Measurements from ENCODE around the gene ABCG8. TPM values are rescaled to one million over a fixed set of nuclear protein-coding genes. Genes with fewer than 3 reads are reported as not detected.
A peak's percentile ranks its signal among the peaks of the same experiment; 100 is the strongest.

The ABCG8 gene
- total RNA-seq, 2 experiments from 2014 or later: not detected

DNA sequence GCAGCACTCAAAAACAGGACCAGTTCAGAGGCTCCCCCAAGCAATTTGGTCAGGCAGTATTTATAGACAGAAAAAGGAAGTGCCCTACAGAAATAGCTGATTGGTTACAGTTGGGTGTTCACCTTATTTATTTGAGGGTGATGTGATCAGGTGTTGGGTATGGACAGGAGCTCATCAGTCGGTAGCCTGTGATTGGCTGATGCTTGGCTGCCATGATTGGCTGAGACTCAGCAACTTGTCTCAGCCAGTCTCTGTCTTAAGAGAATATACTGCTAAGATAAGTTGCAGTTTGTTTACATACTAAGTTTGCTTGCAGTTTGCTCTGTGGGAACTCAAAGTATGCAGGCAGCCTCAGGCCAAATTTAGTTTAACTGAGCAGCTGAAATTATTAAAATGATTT, 9.4 kb downstream of the ABCG8 start:
- Mint-ChIP-seq H3K4me3 (no peak overlapping the region), H3K27ac (no peak overlapping the region), H3K4me1 (no peaks in the 10 kb centered on the region), H3K36me3 (ENCODE audit: low read depth) (no peaks in the 10 kb centered on the region), H3K27me3 (peaks cover 11% of the 10 kb centered on the region), H3K9me3 (ENCODE audit: low read depth) (no peaks in the 10 kb centered on the region)
- no peak for DNase-seq
- no peak for ATAC-seq
- ChIA-PET CTCF (no interaction called here), POLR2A (no interaction called here)
- intact Hi-C loops (cut with DNase I, micrococcal nuclease): no loop called here

GRCh38 chr2:43851011-43851980, 12.5 kb downstream of the ABCG8 start:
- Mint-ChIP-seq H3K36me3 (ENCODE audit: low read depth) (no peaks in the 10 kb centered on the region), H3K27ac (no peak overlapping the region), H3K27me3 (peaks cover 19% of the 10 kb centered on the region), H3K4me1 (no peaks in the 10 kb centered on the region), H3K4me3 (no peak overlapping the region), H3K9me3 (ENCODE audit: low read depth) (no peaks in the 10 kb centered on the region)
- ATAC-seq (no peak), DNase-seq (no peak)
- ChIA-PET CTCF (interaction anchor here (0.6 kb wide), 1 partner anchor 1147 kb away, joined by 3 read pairs; no protein-coding TSS in a partner anchor), POLR2A (no interaction called here)
- intact Hi-C loops (cut with DNase I, micrococcal nuclease): no loop called here

DNA sequence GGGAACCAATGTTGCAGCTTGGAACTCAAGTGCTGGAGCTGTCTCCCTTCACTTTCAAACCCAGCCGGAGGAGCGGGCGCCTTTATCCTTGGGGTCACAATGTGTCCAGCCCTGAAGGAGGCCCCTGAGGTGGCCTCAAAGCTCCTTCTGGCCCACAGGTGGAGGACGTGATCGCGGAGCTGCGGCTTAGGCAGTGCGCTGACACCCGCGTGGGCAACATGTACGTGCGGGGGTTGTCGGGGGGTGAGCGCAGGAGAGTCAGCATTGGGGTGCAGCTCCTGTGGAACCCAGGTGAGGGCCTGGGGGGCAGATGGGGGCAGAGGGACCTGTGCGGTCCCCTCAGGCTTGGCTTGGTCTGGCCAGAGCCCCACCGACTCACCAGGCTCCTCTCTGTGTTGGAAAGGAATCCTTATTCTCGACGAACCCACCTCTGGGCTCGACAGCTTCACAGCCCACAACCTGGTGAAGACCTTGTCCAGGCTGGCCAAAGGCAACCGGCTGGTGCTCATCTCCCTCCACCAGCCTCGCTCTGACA, 13.5 kb downstream of the ABCG8 start:
- no peaks in the 10 kb centered on the region for H3K4me1 Mint-ChIP-seq
- H3K9me3 Mint-ChIP-seq (ENCODE audit: low read depth): no peaks in the 10 kb centered on the region
- H3K36me3 Mint-ChIP-seq (ENCODE audit: low read depth): no peaks in the 10 kb centered on the region
- peaks cover 20% of the 10 kb centered on the region for H3K27me3 Mint-ChIP-seq
- POLR2A ChIA-PET: interaction anchor here (0.6 kb wide), 1 partner anchor 77 kb away, joined by 3 read pairs; no protein-coding TSS in a partner anchor
- no peak for ATAC-seq
- no peak overlapping the region for H3K27ac Mint-ChIP-seq
- CTCF ChIA-PET: interaction anchor here (0.6 kb wide), 1 partner anchor 1148 kb away, joined by 3 read pairs; no protein-coding TSS in a partner anchor
- DNase-seq: no peak
- intact Hi-C loops (cut with DNase I, micrococcal nuclease): no loop called here
- no peak overlapping the region for H3K4me3 Mint-ChIP-seq

- intact Hi-C loops (cut with DNase I, micrococcal nuclease): no loop called here
- no peak overlapping the region for H3K4me3 Mint-ChIP-seq
- H3K27me3 Mint-ChIP-seq: peaks cover 22% of the 10 kb centered on the region
- ATAC-seq: no peak
- no peak overlapping the region for H3K27ac Mint-ChIP-seq
- POLR2A ChIA-PET: no interaction called here
- H3K9me3 Mint-ChIP-seq (ENCODE audit: low read depth): no peaks in the 10 kb centered on the region
- H3K4me1 Mint-ChIP-seq: no peaks in the 10 kb centered on the region
- no peak for DNase-seq
- no peaks in the 10 kb centered on the region for H3K36me3 Mint-ChIP-seq (ENCODE audit: low read depth)
- CTCF ChIA-PET: interaction anchor here (0.6 kb wide), 1 partner anchor 129 kb away, joined by 4 read pairs; no protein-coding TSS in a partner anchor
These were observed 14.6 kb downstream of the ABCG8 start for GRCh38 chr2:43853141-43854081.

DNA sequence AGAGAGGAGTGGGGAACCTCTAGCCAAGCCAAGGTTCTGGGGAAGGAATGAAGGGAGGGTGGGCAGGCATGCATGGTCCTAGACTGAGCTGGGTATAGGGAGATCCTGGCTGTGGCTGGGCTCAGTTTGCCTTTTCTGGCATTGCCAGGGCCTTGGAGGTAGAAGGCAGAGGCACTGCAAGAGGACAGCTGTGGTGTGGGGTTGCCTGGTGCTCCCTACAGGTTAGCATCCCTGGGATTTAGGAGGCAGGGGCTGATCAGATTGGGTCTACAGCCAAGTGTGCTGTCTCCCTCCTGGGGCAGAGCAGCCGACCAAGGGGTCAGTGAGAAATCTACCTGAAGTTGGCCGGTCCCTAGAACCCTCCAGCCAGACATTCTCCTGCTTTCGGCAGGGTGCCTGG, 15.9 kb downstream of the ABCG8 start:
- Mint-ChIP-seq H3K9me3 (ENCODE audit: low read depth) (no peaks in the 10 kb centered on the region), H3K4me3 (no peak overlapping the region), H3K36me3 (ENCODE audit: low read depth) (no peaks in the 10 kb centered on the region), H3K4me1 (no peaks in the 10 kb centered on the region), H3K27ac (no peak overlapping the region), H3K27me3 (peaks cover 27% of the 10 kb centered on the region)
- ATAC-seq (no peak), DNase-seq (no peak)
- ChIA-PET CTCF (no interaction called here), POLR2A (no interaction called here)
- intact Hi-C loops (cut with DNase I, micrococcal nuclease): no loop called here

DNA sequence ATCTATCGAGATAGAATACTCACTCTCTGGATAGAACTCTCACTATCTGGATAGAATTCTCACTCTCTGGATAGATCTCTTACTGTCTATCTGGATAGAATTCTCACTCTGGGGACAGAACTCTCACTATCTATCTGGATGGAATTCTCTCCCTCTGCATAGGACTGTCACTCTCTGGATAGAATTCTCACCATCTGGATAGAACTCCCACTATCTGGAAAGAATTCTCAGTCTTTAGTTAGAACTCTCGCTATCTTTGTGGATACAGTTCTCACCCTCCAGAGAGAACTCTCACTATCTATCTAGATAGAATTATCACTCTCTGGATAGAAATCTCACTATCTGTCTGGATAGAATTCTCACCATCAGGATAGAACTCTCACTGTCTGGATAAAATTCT, 16.5 kb downstream of the ABCG8 start:
- Mint-ChIP-seq H3K4me1 (no peaks in the 10 kb centered on the region), H3K27ac (no peak overlapping the region), H3K36me3 (ENCODE audit: low read depth) (no peaks in the 10 kb centered on the region), H3K27me3 (peaks cover 30% of the 10 kb centered on the region), H3K9me3 (ENCODE audit: low read depth) (no peaks in the 10 kb centered on the region), H3K4me3 (no peak overlapping the region)
- ChIA-PET CTCF (no interaction called here), POLR2A (no interaction called here)
- intact Hi-C loops (cut with DNase I, micrococcal nuclease): no loop called here
- no peak for ATAC-seq
- no peak for DNase-seq

DNA sequence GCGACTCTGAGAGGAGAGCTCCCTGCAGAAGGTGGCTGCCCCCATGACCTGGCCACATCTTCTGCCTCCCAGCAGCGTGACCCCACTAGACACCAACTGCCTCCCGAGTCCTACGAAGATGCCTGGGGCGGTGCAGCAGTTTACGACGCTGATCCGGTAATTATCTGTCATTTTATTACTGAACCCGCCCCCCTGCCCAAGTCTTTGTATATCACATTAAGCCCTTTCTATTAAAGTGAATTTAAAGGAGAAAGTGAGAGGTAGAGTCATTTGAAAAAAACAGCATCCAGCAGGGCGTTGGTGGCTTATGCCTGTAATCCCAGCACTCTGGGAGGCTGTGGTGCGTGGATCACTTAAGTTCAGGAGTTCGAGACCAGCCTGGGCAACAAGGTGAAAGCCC, 33.4 kb downstream of the ABCG8 start:
- POLR2A ChIA-PET: interaction anchor here (0.7 kb wide), 1 partner anchor 117 kb away, joined by 3 read pairs; no protein-coding TSS in a partner anchor
- ATAC-seq: no peak
- Mint-ChIP-seq H3K36me3 (ENCODE audit: low read depth) (no peaks in the 10 kb centered on the region), H3K4me1 (no peaks in the 10 kb centered on the region), H3K27ac (no peak overlapping the region), H3K27me3 (peaks cover 22% of the 10 kb centered on the region), H3K4me3 (no peak overlapping the region), H3K9me3 (ENCODE audit: low read depth) (no peaks in the 10 kb centered on the region)
- CTCF ChIA-PET: no interaction called here
- intact Hi-C loops (cut with DNase I, micrococcal nuclease): no loop called here
- no peak for DNase-seq

DNA sequence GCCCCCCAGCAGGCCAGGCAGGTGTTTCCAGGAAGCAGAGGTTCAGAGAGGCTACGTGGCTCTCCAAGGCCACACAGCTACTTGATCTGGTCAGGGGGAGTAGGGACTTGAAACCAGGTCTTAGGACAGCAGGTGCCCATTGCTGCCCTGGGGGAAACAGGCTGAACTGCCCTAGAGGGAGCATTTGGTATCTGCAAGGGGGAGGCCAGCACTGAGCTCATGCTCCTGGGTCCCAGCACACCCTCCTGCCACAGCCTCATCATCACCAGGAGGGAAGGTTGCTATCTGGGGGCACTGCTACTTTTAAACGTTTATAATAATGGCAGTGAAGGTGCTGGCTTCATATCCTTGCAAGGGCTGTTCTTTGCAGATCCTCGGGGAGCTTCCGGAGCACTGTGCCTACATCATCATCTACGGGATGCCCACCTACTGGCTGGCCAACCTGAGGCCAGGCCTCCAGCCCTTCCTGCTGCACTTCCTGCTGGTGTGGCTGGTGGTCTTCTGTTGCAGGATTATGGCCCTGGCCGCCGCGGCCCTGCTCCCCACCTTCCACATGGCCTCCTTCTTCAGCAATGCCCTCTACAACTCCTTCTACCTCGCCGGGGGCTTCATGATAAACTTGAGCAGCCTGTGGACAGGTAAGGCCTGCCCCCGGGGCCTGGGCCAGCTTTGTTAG, 36.1 kb downstream of the ABCG8 start:
- Mint-ChIP-seq H3K36me3 (ENCODE audit: low read depth) (no peaks in the 10 kb centered on the region), H3K27me3 (peaks cover 16% of the 10 kb centered on the region), H3K9me3 (ENCODE audit: low read depth) (no peaks in the 10 kb centered on the region), H3K4me3 (no peak overlapping the region), H3K27ac (no peak overlapping the region), H3K4me1 (peaks cover 6% of the 10 kb centered on the region)
- ATAC-seq (no peak), DNase-seq (no peak)
- intact Hi-C loops (cut with DNase I, micrococcal nuclease): loop anchor here in 1 of 2 experiments (5.0 kb wide), 1 partner anchor 1082 kb away; no protein-coding TSS in a partner anchor
- CTCF ChIA-PET: interaction anchor here (0.9 to 1.3 kb wide), 3 partner anchors 9 to 67 kb away, joined by 3 to 4 read pairs (median 3); no protein-coding TSS in a partner anchor
- POLR2A ChIA-PET: no interaction called here

- POLR2A ChIA-PET: no interaction called here
- Mint-ChIP-seq H3K9me3 (ENCODE audit: low read depth) (no peaks in the 10 kb centered on the region), H3K4me1 (peaks cover 6% of the 10 kb centered on the region), H3K27ac (no peak overlapping the region), H3K27me3 (peaks cover 11% of the 10 kb centered on the region), H3K36me3 (ENCODE audit: low read depth) (no peaks in the 10 kb centered on the region), H3K4me3 (no peak overlapping the region)
- DNase-seq (peak; percentile 84), ATAC-seq (peak; percentile 88)
- intact Hi-C loops (cut with DNase I, micrococcal nuclease): loop anchor here (1.0 to 5.0 kb wide), 3 partner anchors 166 to 1079 kb away; no protein-coding TSS in a partner anchor
- CTCF ChIA-PET: interaction anchor here (0.6 to 1.7 kb wide), 17 partner anchors 10 to 604 kb away, joined by 3 to 7 read pairs (median 3); no protein-coding TSS in a partner anchor
These were observed 39.2 kb downstream of the ABCG8 start for GRCh38 chr2:43877782-43878464.

GRCh38 chr2:43879261-43879660, 40.5 kb downstream of the ABCG8 start:
- ATAC-seq: no peak
- peaks cover 10% of the 10 kb centered on the region for H3K27me3 Mint-ChIP-seq
- ChIA-PET CTCF (interaction anchor here (0.7 kb wide), 1 partner anchor 81 kb away, joined by 3 read pairs; no protein-coding TSS in a partner anchor), POLR2A (no interaction called here)
- no peak overlapping the region for H3K27ac Mint-ChIP-seq
- DNase-seq: no peak
- no peaks in the 10 kb centered on the region for H3K36me3 Mint-ChIP-seq (ENCODE audit: low read depth)
- H3K9me3 Mint-ChIP-seq (ENCODE audit: low read depth): no peaks in the 10 kb centered on the region
- no peak overlapping the region for H3K4me3 Mint-ChIP-seq
- intact Hi-C loops (cut with DNase I, micrococcal nuclease): loop anchor here (2.0 to 5.0 kb wide), 2 partner anchors 266 to 1078 kb away; no protein-coding TSS in a partner anchor
- H3K4me1 Mint-ChIP-seq: peaks cover 6% of the 10 kb centered on the region
